ENCODE data around the gene TSC22D2.

- no peak for TF ChIP-seq CTCF (IDR thresholded peaks at IDR 0.05)
- no peak for TF ChIP-seq ZFX (IDR thresholded peaks at IDR 0.05; ENCODE audit: borderline replicate concordance)
Measured at GRCh38 chr3:150497956-150498355, 89.9 kb downstream of the TSC22D2 start.
